ENCODE results near the gene OST4.

GRCh38 chr2:27059141-27059820, 12.2 kb downstream of the OST4 start:
- TF ChIP-seq CTCF (IDR thresholded peaks at IDR 0.05; ENCODE audit: insufficient read depth, low read length) (no peak), GABPA (IDR thresholded peaks at IDR 0.05; ENCODE audit: low read depth) (no peak), REST (IDR thresholded peaks at IDR 0.05; ENCODE audit: insufficient replicate concordance, low read depth) (no peak)

All from HL-60 (cell line).